SK-N-SH (cell line): ENCODE measurements around the gene ARHGEF4. TPM values are rescaled to one million over a fixed set of nuclear protein-coding genes. Genes with fewer than 3 reads are reported as not detected.
A peak's percentile ranks its signal among the peaks of the same experiment; 100 is the strongest.

Experiments used
- CTCF ChIA-PET: fragments of 300-600, 350-600 bp; formaldehyde crosslinking; extraction: SDS; loops from one replicate; lab custom pipeline; 2021; lab: Yijun Ruan, JAX
- POLR2A ChIA-PET: fragments of 350-600 bp; sonication (Branson Sonifier 250); formaldehyde crosslinking; extraction: SDS; loops from one replicate; lab custom pipeline; 2020; ENCODE audit warnings: antibody characterized with exemption, inconsistent platforms; lab: Yijun Ruan, JAX
- DNase-seq: peaks from one replicate; pipeline ENCODE4 v3.0.0; 2012
- H2AFZ ChIP-seq: fragments of 200-600 bp; sonication (generic); 2 replicates; pipeline ENCODE4 v1.8.1; 2016; ENCODE audit warnings: antibody characterized with exemption, mild to moderate bottlenecking, low read depth
- H3F3A ChIP-seq: fragments of 200-600 bp; sonication (generic); replicated peaks from 2 replicates; pipeline ENCODE3; 2016; ENCODE audit warnings: antibody characterized with exemption, mild to moderate bottlenecking; ENCODE audit not compliant: insufficient read depth
- H3K27ac ChIP-seq, 2 experiments: fragments of 200-500 bp in 1 of 2; fragments of 200-600 bp in 1 of 2; sonication (Bioruptor generic) in 1 of 2; sonication (generic), shearing (Covaris generic) in 1 of 2; 2 replicates each; pipeline versions ENCODE4 v1.5.1 to v1.6.1; 2014 to 2016; ENCODE audit warnings: low read depth in 2 of 2, inconsistent platforms in 1 of 2, low read length in 1 of 2, mild to moderate bottlenecking in 1 of 2, mixed read lengths in 1 of 2
- H3K27me3 ChIP-seq: fragments of 200-600 bp; sonication (generic), shearing (Covaris generic); 2 replicates; pipeline ENCODE4 v1.6.1; 2016; ENCODE audit warnings: mixed run types; ENCODE audit not compliant: insufficient read depth
- H3K36me3 ChIP-seq, 2 experiments: fragments of 200-500 bp in 1 of 2; fragments of 200-600 bp in 1 of 2; sonication (Bioruptor generic) in 1 of 2; sonication (generic) in 1 of 2; replicated peaks in 1 of 2; 2 replicates each; pipeline versions ENCODE3 to v1.5.1; 2014 to 2016; ENCODE audit warnings: low read length in 1 of 2, mild to moderate bottlenecking in 1 of 2; ENCODE audit not compliant: insufficient read depth in 2 of 2, control insufficient read depth in 1 of 2
- H3K4me1 ChIP-seq, 2 experiments: fragments of 200-500 bp in 1 of 2; fragments of 200-600 bp in 1 of 2; sonication (Bioruptor generic) in 1 of 2; sonication (generic), shearing (Covaris generic) in 1 of 2; 2 replicates each; pipeline versions ENCODE4 v1.5.1 to v1.6.1; 2014 to 2016; ENCODE audit warnings: low read depth in 1 of 2, low read length in 1 of 2, mixed run types in 1 of 2; ENCODE audit not compliant: insufficient read depth in 2 of 2, control insufficient read depth in 1 of 2
- H3K4me2 ChIP-seq: fragments of 200-600 bp; sonication (generic), shearing (Covaris generic); 2 replicates; pipeline ENCODE4 v1.6.1; 2017; ENCODE audit warnings: mixed run types
- H3K4me3 ChIP-seq, 2 experiments: fragments of 200-500 bp in 1 of 2; fragments of 200-600 bp in 1 of 2; sonication (Bioruptor generic) in 1 of 2; sonication (generic), shearing (Covaris generic) in 1 of 2; 2 replicates each; pipeline versions ENCODE4 v1.5.1 to v1.8.1; 2014 to 2016; ENCODE audit warnings: low read depth in 2 of 2, inconsistent platforms in 1 of 2, low read length in 1 of 2, mild to moderate bottlenecking in 1 of 2, mixed read lengths in 1 of 2, moderate library complexity in 1 of 2
- H3K79me2 ChIP-seq: fragments of 200-600 bp; sonication (generic); 2 replicates; pipeline ENCODE4 v1.8.1; 2017; ENCODE audit warnings: mild to moderate bottlenecking; ENCODE audit not compliant: insufficient read depth
- H3K9ac ChIP-seq: fragments of 200-600 bp; sonication (generic); 2 replicates; pipeline ENCODE4 v1.6.1; 2017; ENCODE audit warnings: mixed run types
- H3K9me2 ChIP-seq: fragments of 200-600 bp; sonication (generic); 2 replicates; pipeline ENCODE4 v1.6.1; 2017; ENCODE audit warnings: mixed run types
- H3K9me3 ChIP-seq: fragments of 200-600 bp; sonication (generic); 2 replicates; pipeline ENCODE4 v1.6.1; 2017; ENCODE audit warnings: mixed run types, mild to moderate bottlenecking, moderate library complexity
- H4K20me1 ChIP-seq: fragments of 200-600 bp; sonication (generic); 2 replicates; pipeline ENCODE4 v1.6.1; 2017; ENCODE audit warnings: mild to moderate bottlenecking, mixed run types; ENCODE audit not compliant: insufficient read depth
- CHD2 ChIP-seq: fragments of 150-350 bp; IDR thresholded peaks from 2 replicates; pipeline ENCODE4 v1.6.1; 2018; ENCODE audit warnings: low read length; ENCODE audit not compliant: partially characterized antibody
- EP300 ChIP-seq, 2 experiments: IDR thresholded peaks; 2 replicates each; pipeline versions ENCODE4 v1.4.0 to v1.6.1; 2012; ENCODE audit warnings: borderline replicate concordance in 1 of 2, low read depth in 1 of 2, low read length in 1 of 2
- EZH2phosphoT487 ChIP-seq: fragments of 200-600 bp; sonication (generic); IDR thresholded peaks from 2 replicates; pipeline ENCODE4 v1.6.1; 2017; ENCODE audit warnings: low read depth, mixed run types, mild to moderate bottlenecking, antibody characterized with exemption, moderate library complexity, borderline replicate concordance
- FOXJ3 ChIP-seq: sonication (generic); formaldehyde crosslinking; IDR thresholded peaks from 2 replicates; pipeline ENCODE4 v1.5.1; 2020; ENCODE audit warnings: mild to moderate bottlenecking, missing genetic modification reagents
- FOXM1 ChIP-seq: IDR thresholded peaks from 2 replicates; pipeline ENCODE4 v1.4.0; 2012; ENCODE audit warnings: low read depth, mild to moderate bottlenecking
- GABPA ChIP-seq: IDR thresholded peaks from 2 replicates; pipeline ENCODE4 v1.4.0; 2012; ENCODE audit warnings: low read depth, mild to moderate bottlenecking
- MXI1 ChIP-seq: IDR thresholded peaks from 2 replicates; pipeline ENCODE4 v1.6.1; 2012; ENCODE audit warnings: mild to moderate bottlenecking, low read depth, low read length, improper control_type of control experiment
- NFIC ChIP-seq: IDR thresholded peaks from 2 replicates; pipeline ENCODE4 v1.4.0; 2012; ENCODE audit warnings: borderline replicate concordance
- NRF1 ChIP-seq: IDR thresholded peaks from 2 replicates; pipeline ENCODE4 v1.6.1; 2012; ENCODE audit warnings: low read depth, mild to moderate bottlenecking, low read length
- RCOR1 ChIP-seq: fragments of 150-350 bp; IDR thresholded peaks from 2 replicates; pipeline ENCODE4 v1.6.1; 2017; ENCODE audit warnings: antibody characterized with exemption, low read length
- RXRA ChIP-seq: IDR thresholded peaks from 2 replicates; pipeline ENCODE4 v1.4.0; 2012; ENCODE audit warnings: low read depth, mild to moderate bottlenecking, borderline replicate concordance
- TCF12 ChIP-seq: IDR thresholded peaks from 2 replicates; pipeline ENCODE4 v1.4.0; 2012
- WGBS: methylation state at CpG from one replicate; pipeline ENCODE4 v1.1.6; 2017; ENCODE audit warnings: low lambda C conversion rate; 5-methylcytosine and 5-hydroxymethylcytosine counted together
- polyA plus RNA-seq, 3 experiments: library from polyadenylated mRNA; depleted of rRNA; stranded (reverse); fragments of >200 nt; gene quantifications; 2 replicates each; pipeline ENCODE4 v1.2.3, GENCODE V29; 2012
- TF ChIP-seq, protein P1 (sequence below): IDR thresholded peaks from 2 replicates; pipeline ENCODE4 v1.4.0; 2012; ENCODE audit warnings: low read depth, borderline replicate concordance

Gene ARHGEF4
- polyA plus RNA-seq, 1 of the 3 experiments (the other 2 are of a cell fraction): 2.3 TPM

DNA sequence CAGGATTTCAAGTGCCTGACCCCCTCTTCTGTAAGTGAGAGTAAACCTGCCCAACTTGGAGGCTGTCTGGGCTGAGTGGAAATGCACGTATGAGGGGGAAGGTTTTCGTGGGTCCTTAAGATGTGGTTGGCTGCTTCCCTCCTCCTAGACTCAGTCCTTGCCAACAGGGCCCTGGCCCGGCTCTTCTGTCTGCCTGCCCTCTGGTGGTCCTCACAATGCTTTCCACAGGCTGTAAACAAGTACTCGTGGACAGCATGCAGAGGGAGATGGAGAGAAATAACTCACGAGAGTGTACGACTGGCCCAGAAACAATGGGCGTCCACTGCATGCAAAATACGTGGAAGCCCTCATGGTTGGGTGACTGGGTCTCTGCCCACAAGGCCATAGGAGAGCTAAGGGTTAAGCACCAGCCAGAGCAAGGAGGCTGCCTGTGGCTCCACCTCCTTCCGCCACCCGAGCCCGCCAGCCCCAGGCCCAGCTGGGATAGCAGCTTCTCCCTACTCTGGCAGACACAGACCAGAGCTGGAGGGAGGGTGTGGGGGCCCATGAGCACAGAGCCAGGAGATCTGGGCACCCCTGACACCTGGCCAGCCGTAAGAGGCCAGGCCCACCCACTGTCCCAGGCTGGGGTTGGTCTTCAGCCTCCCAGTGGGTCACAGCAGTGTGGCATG lies 17.0 kb upstream of the ARHGEF4 start:
- POLR2A ChIA-PET: interaction anchor here (1.4 kb wide), 1 partner anchor 21 kb away, joined by 6 read pairs; no protein-coding TSS in a partner anchor
- WGBS: 76% methylated on average over 11 of the region's 12 CpGs

DNA sequence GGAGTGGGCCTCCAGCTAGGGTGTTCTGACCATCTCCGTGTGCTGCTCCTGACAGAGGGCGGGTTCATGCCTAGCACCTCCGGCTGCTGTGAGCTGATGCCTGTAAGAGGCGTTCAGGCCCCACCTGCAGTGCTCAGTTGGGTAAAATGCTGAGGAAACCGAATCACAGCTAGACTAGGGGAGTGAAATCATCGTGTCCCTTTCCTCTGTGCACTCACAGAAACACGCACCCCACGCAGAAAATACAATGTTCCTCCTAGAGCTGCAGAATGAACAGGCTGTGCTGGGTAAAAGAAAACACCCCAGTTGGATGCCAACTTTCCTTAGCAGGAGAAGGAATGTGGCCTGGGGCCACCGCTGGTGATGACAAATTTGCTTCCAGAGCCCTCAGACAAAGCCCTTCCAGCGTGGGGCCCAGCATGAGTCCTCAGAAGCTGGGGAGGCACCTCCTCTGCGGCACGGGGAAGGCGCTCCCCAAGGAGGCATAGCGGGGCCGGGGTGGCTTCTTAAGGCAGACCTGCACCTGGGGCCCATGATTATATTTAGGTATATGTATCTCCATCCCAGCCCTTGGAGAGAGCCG lies 16.3 kb upstream of the ARHGEF4 start:
- no peaks in the 10 kb centered on the region for H3K9me2 ChIP-seq
- H3K27ac ChIP-seq: peak overlapping the region in 1 of 2 experiments; percentile 58; a peak in 1 of 4 replicates
- no peaks in the 10 kb centered on the region for H4K20me1 ChIP-seq
- POLR2A ChIA-PET: interaction anchor here (1.4 kb wide), 1 partner anchor 22 kb away, joined by 6 read pairs; no protein-coding TSS in a partner anchor
- H3K4me1 ChIP-seq: peaks cover 4 to 16% of the 10 kb centered on the region in 2 experiments; a peak in 2 of 4 replicates
- 72% methylated on average over 11 of the region's 16 CpGs for WGBS
- no peaks in the 10 kb centered on the region for H3F3A ChIP-seq
- no peaks in the 10 kb centered on the region for H3K79me2 ChIP-seq
- no peaks in the 10 kb centered on the region for H3K9me3 ChIP-seq
- H3K9ac ChIP-seq: no peak overlapping the region
- DNase-seq: no peak
- H3K27me3 ChIP-seq: no peaks in the 10 kb centered on the region
- H2AFZ ChIP-seq: no peak overlapping the region
- no peak overlapping the region for H3K4me3 ChIP-seq
- CTCF ChIA-PET: interaction anchor here (0.5 to 6.9 kb wide), 6 partner anchors 8 to 1218 kb away, joined by 3 to 57 read pairs (median 4); partner anchors contain the start of gene IMP4
- TF ChIP-seq FOXM1 (no peak), FOXJ3 (CRISPR knock-in tag) (no peak), NFIC (no peak), CHD2 (no peak), GABPA (no peak), MXI1 (no peak), NRF1 (no peak), EZH2phosphoT487 (no peak), RXRA (no peak)
- TF ChIP-seq, protein P1, sequence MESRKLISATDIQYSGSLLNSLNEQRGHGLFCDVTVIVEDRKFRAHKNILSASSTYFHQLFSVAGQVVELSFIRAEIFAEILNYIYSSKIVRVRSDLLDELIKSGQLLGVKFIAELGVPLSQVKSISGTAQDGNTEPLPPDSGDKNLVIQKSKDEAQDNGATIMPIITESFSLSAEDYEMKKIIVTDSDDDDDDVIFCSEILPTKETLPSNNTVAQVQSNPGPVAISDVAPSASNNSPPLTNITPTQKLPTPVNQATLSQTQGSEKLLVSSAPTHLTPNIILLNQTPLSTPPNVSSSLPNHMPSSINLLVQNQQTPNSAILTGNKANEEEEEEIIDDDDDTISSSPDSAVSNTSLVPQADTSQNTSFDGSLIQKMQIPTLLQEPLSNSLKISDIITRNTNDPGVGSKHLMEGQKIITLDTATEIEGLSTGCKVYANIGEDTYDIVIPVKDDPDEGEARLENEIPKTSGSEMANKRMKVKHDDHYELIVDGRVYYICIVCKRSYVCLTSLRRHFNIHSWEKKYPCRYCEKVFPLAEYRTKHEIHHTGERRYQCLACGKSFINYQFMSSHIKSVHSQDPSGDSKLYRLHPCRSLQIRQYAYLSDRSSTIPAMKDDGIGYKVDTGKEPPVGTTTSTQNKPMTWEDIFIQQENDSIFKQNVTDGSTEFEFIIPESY: no peak
- no peaks in the 10 kb centered on the region for H3K36me3 ChIP-seq
- H3K4me2 ChIP-seq: no peak overlapping the region

More for the DNA sequence above, 17.0 kb upstream of the ARHGEF4 start:
- Histone ChIP-seq H4K20me1 (no peaks in the 10 kb centered on the region), H2AFZ (no peak overlapping the region), H3K27me3 (no peaks in the 10 kb centered on the region), H3K36me3 (no peaks in the 10 kb centered on the region), H3K4me3 (no peak overlapping the region), H3K4me1 (peaks cover 4 to 15% of the 10 kb centered on the region in 2 experiments; a peak in 2 of 4 replicates), H3K4me2 (no peak overlapping the region), H3K79me2 (no peaks in the 10 kb centered on the region), H3K9me3 (no peaks in the 10 kb centered on the region), H3F3A (no peaks in the 10 kb centered on the region), H3K27ac (peak overlapping the region in 1 of 2 experiments; percentile 58; a peak in 1 of 4 replicates), H3K9me2 (no peaks in the 10 kb centered on the region), H3K9ac (no peak overlapping the region)
- DNase-seq: peak; percentile 81
- CTCF ChIA-PET: interaction anchor here (1.1 to 6.9 kb wide), 4 partner anchors 22 to 477 kb away, joined by 3 to 57 read pairs (median 6); partner anchors contain the start of gene IMP4
- TF ChIP-seq TCF12 (no peak), RCOR1 (no peak), NRF1 (no peak), EP300 (IDR thresholded peaks at IDR 0.05; ENCODE audit: borderline replicate concordance in 1 of 2, low read depth in 1 of 2, low read length in 1 of 2) (no peak)
